Naive thymus-derived CD4-positive, alpha-beta T cell (primary cell): ENCODE data around the gene TBC1D5. TPM values are rescaled to one million over a fixed set of nuclear protein-coding genes. Genes with fewer than 3 reads are reported as not detected.
"Not testable (repeated sequence)": the region's sequence is repeated elsewhere in the genome, so short reads cannot be mapped to it uniquely, and the experiment has no call there.

Source experiments
- ATAC-seq: fragments of 150-1000 bp; cut with Tn5 transposase; 2 replicates; pipeline ENCODE4 v1.10.0; 2021; ENCODE audit warnings: mild to moderate bottlenecking, moderate library complexity
- CTCF ChIA-PET: fragments of 350-600 bp; sonication (Branson Sonifier 250); formaldehyde crosslinking; loops from one replicate; lab custom pipeline; 2021; ENCODE audit warnings: antibody characterized with exemption; lab: Charles Lee
- POLR2A ChIA-PET: fragments of 350-600 bp; sonication (Branson Sonifier 250); formaldehyde crosslinking; loops from one replicate; lab custom pipeline; 2021; ENCODE audit warnings: antibody characterized with exemption, inconsistent platforms; lab: Charles Lee
- DNase-seq, 9 donors: peaks; one replicate each; pipeline versions ENCODE4 v3.0.0 to v3.0.0-alpha.2; 2020 to 2022; ENCODE audit warnings: mixed read lengths in 1 of 9
- H3K27ac ChIP-seq: one replicate; pipeline ENCODE4 v1.7.0; 2013; ENCODE audit warnings: mild to moderate bottlenecking, low read depth, low read length, moderate library complexity
- H3K27me3 ChIP-seq, 2 donors: one replicate each; pipeline ENCODE4 v1.7.0; 2013; ENCODE audit warnings: low read length in 2 of 2, mild to moderate bottlenecking in 2 of 2, moderate library complexity in 2 of 2; ENCODE audit not compliant: control insufficient read depth in 2 of 2, insufficient read depth in 2 of 2
- H3K36me3 ChIP-seq, 3 experiments: 1 replicate in 2 of 3; 2 replicates in 1 of 3; pipeline ENCODE4 v1.7.0; 2013; ENCODE audit warnings: low read length in 3 of 3, mild to moderate bottlenecking in 3 of 3, moderate library complexity in 1 of 3; ENCODE audit not compliant: insufficient read depth in 3 of 3, control insufficient read depth in 2 of 3
- H3K4me1 ChIP-seq, 2 donors: one replicate each; pipeline ENCODE4 v1.7.0; 2013; ENCODE audit warnings: low read length in 2 of 2, mild to moderate bottlenecking in 2 of 2, moderate library complexity in 1 of 2; ENCODE audit not compliant: control insufficient read depth in 2 of 2, insufficient read depth in 2 of 2
- H3K4me3 ChIP-seq: 2 replicates; pipeline ENCODE4 v1.7.0; 2013; ENCODE audit warnings: mild to moderate bottlenecking, low read length
- H3K9me3 ChIP-seq, 3 experiments: 1 replicate in 2 of 3; 2 replicates in 1 of 3; pipeline ENCODE4 v1.7.0; 2013; ENCODE audit warnings: low read length in 3 of 3; ENCODE audit not compliant: control insufficient read depth in 2 of 3
- H3K27ac Mint-ChIP-seq, 9 donors: one replicate each; pipeline ENCODE4 v1.8.0; 2020 to 2022; ENCODE audit warnings: mixed read lengths in 9 of 9, mild to moderate bottlenecking in 8 of 9, moderate library complexity in 5 of 9, inconsistent platforms in 2 of 9
- H3K27me3 Mint-ChIP-seq, 5 donors: one replicate each; pipeline ENCODE4 v1.8.0; 2021 to 2022; ENCODE audit warnings: mixed read lengths in 5 of 5, mild to moderate bottlenecking in 1 of 5
- H3K36me3 Mint-ChIP-seq, 5 donors: one replicate each; pipeline ENCODE4 v1.8.0; 2020 to 2022; ENCODE audit warnings: mixed read lengths in 5 of 5, mild to moderate bottlenecking in 3 of 5, inconsistent platforms in 1 of 5
- H3K4me1 Mint-ChIP-seq, 7 donors: one replicate each; pipeline ENCODE4 v1.8.0; 2020 to 2022; ENCODE audit warnings: mixed read lengths in 7 of 7, mild to moderate bottlenecking in 3 of 7, inconsistent platforms in 1 of 7
- H3K4me3 Mint-ChIP-seq, 10 donors: one replicate each; pipeline ENCODE4 v1.8.0; 2020 to 2022; ENCODE audit warnings: mild to moderate bottlenecking in 10 of 10, mixed read lengths in 10 of 10, moderate library complexity in 6 of 10, inconsistent platforms in 2 of 10
- H3K9me3 Mint-ChIP-seq, 11 donors: one replicate each; pipeline ENCODE4 v1.8.0; 2020 to 2022; ENCODE audit warnings: mixed read lengths in 11 of 11, mild to moderate bottlenecking in 4 of 11, inconsistent platforms in 1 of 11, moderate library complexity in 1 of 11
- intact Hi-C, 2 donors: fragments of 100-400 bp; cut with micrococcal nuclease; formaldehyde crosslinking; loops; one replicate each; pipeline ENCODE4 v1.15.1; 2023
- polyA plus RNA-seq, 2 donors: library from polyadenylated mRNA; unstranded; fragments of 300-500 nt; fragmentation: Illumina TruSeq; gene quantifications; one replicate each; pipeline ENCODE4 v1.2.3, GENCODE V29; 2021
- total RNA-seq, 6 experiments: library from RNA in 5 of 6; stranded (reverse) in 5 of 6; gene quantifications; 1 replicate in 5 of 6; 2 replicates in 1 of 6; pipeline ENCODE4 v1.2.3 and lab custom pipeline; 2021 to 2026

The TBC1D5 gene, protein sequence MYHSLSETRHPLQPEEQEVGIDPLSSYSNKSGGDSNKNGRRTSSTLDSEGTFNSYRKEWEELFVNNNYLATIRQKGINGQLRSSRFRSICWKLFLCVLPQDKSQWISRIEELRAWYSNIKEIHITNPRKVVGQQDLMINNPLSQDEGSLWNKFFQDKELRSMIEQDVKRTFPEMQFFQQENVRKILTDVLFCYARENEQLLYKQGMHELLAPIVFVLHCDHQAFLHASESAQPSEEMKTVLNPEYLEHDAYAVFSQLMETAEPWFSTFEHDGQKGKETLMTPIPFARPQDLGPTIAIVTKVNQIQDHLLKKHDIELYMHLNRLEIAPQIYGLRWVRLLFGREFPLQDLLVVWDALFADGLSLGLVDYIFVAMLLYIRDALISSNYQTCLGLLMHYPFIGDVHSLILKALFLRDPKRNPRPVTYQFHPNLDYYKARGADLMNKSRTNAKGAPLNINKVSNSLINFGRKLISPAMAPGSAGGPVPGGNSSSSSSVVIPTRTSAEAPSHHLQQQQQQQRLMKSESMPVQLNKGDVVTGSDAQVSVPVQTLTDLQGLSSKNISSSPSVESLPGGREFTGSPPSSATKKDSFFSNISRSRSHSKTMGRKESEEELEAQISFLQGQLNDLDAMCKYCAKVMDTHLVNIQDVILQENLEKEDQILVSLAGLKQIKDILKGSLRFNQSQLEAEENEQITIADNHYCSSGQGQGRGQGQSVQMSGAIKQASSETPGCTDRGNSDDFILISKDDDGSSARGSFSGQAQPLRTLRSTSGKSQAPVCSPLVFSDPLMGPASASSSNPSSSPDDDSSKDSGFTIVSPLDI
- total RNA-seq (10 to 100 TPM; 30.5 to 54.0 (median 40.3) TPM), polyA plus RNA-seq (10 to 100 TPM; 30.6 to 31.7 TPM), total RNA-seq (lab: John Stamatoyannopoulos, UW) (78.9 reads per million, percentile 80 among the genes with 10 or more reads in this experiment)

DNA sequence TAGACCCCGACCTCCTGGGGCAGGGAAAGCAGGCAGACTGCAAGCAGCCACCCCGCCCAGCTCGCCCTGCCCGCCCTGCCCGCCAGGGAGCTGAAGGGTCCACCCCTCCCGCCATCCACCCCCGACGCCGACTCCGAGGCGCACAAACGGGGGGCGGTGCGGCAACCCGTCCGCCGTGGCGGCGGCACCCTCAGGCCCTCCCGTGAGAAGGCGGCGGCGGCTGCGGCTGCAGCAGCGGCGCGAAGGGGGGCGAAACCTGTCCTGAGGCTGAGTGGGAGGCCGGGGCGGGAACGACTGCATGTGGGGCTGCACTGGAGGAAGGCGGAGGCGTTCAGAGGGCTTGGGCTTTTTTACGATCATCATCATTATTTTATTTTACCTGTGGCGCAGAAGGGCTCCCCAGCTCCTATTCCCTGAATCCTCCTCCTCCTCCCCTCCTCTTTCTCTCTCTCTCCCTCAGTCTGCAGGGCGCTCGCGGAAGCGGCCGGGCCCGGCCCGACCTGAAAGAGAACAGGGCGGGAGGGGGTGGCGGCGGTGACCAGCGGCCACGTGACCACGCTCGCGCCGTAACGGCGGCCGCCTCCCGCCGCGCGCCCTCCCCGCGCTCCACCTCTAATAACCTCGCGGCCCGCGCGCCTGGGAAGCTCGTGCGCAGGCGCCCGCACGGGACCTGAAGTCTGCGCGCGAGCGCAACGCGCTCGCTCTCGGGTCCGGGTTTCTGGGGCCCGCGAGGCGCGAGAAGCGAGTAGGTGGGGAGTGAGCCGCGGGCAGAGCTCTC lies at the start of gene TBC1D5:
TBC1D5 (minus strand) TSS at position 530 of the 778 bp plus-strand sequence. CDS start 234,061 bp downstream, outside the sequence.
- H3K4me1 Mint-ChIP-seq, result peaks cover 17 to 49% (median 39%) of the 10 kb centered on the region in 7 donors
- Histone ChIP-seq H3K9me3 (no peaks in the 10 kb centered on the region), H3K27me3 (no peaks in the 10 kb centered on the region), H3K4me3 (peak within 1 kb of the TSS; percentile 72), H3K36me3 (peaks cover 0 to 4% (median 0%) of the 10 kb centered on the region in 3 experiments), H3K27ac (peak within 1 kb of the TSS; percentile 71), H3K4me1 (peaks cover 6 to 8% of the 10 kb centered on the region in 2 donors)
- H3K36me3 Mint-ChIP-seq, result peaks cover 0 to 5% (median 0%) of the 10 kb centered on the region in 5 donors
- H3K27me3 Mint-ChIP-seq, result no peaks in the 10 kb centered on the region
- ATAC-seq (peak; percentile 95), DNase-seq (peak; percentile 77 to 91 (median 84))
- ChIA-PET POLR2A (interaction anchor here (0.8 to 1.9 kb wide), 5 partner anchors 9 to 1884 kb away, joined by 3 to 7 read pairs (median 3); no protein-coding TSS in a partner anchor), CTCF (interaction anchor here (0.5 kb wide), 1 partner anchor 906 kb away, joined by 3 read pairs; no protein-coding TSS in a partner anchor)
- peak within 1 kb of the TSS; percentile 74 to 96 (median 88) for H3K27ac Mint-ChIP-seq
- no peaks in the 10 kb centered on the region for H3K9me3 Mint-ChIP-seq
- intact Hi-C loops, result loop anchor here (1.0 to 10.0 kb wide), 10 partner anchors 8 to 1477 kb away; partner anchors contain the start of genes DPH3 (in 2 of the 2), OXNAD1 (in 2 of the 2), RFTN1 (in 1 of the 2) and SATB1 (in 1 of the 2)
- peak within 1 kb of the TSS; percentile 79 to 96 (median 92) for H3K4me3 Mint-ChIP-seq

DNA sequence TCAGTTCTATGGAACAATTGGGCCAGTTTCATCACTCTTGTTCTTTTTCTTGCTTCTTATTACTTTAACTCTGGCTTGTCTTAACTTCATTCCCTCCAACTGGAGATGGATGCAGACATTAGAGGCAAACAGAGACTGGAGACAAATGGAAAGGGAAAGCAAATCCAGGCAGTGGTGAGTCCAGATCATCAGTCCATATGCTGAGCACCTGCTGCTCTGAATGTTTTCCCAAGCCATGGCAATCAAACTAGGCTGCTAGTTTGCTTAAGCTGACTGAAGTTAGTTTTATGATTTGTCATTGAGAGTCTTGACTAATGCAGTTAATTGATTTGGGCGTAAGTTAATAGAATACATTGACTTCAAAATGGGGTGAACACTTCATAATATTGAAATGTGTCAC lies 41.0 kb upstream of the TBC1D5 start:
- Histone ChIP-seq H3K27me3 (no peaks in the 10 kb centered on the region), H3K36me3 (no peaks in the 10 kb centered on the region), H3K9me3 (no peaks in the 10 kb centered on the region), H3K27ac (no peak overlapping the region), H3K4me1 (no peaks in the 10 kb centered on the region), H3K4me3 (no peak overlapping the region)
- Mint-ChIP-seq H3K27ac (no peak overlapping the region), H3K9me3 (peaks cover 0 to 27% (median 5%) of the 10 kb centered on the region in 11 donors), H3K4me1 (peaks cover 7 to 21% (median 9%) of the 10 kb centered on the region in 7 donors), H3K27me3 (no peaks in the 10 kb centered on the region), H3K36me3 (peaks cover 0 to 70% (median 3%) of the 10 kb centered on the region in 5 donors), H3K4me3 (no peak overlapping the region)
- DNase-seq, result no peak
- ChIA-PET CTCF (no interaction called here), POLR2A (no interaction called here)
- ATAC-seq, result no peak
- intact Hi-C loops, result no loop called here

DNA sequence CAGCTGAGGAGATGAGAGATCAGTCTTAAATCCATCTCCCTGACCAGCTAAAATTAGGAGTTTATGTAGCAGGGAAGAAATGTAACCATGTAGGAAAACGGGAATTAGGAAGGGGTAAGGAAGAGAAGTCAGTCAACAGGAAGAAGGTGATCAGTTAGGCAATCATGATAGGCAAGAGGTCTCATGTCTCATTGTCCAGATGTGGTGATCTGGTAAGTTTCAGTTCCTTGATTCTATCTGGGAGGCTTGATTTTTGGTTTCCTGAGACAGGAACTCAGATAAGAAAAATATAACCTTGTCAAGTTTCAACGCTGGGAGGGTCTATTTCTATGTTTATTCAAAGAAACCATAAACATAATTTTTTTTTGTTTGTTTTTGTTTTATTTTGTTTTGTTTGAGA lies 40.3 kb upstream of the TBC1D5 start:
- H3K27me3 ChIP-seq, result no peaks in the 10 kb centered on the region
- Mint-ChIP-seq H3K4me1 (peaks cover 7 to 23% (median 9%) of the 10 kb centered on the region in 7 donors), H3K36me3 (peaks cover 0 to 72% (median 3%) of the 10 kb centered on the region in 5 donors), H3K9me3 (peaks cover 0 to 29% (median 4%) of the 10 kb centered on the region in 11 donors), H3K27me3 (no peaks in the 10 kb centered on the region), H3K4me3 (no peak overlapping the region), H3K27ac (peak overlapping the region in 1 of 9 donors; percentile 14)
- no peaks in the 10 kb centered on the region for H3K36me3 ChIP-seq
- H3K4me3 ChIP-seq, result no peak overlapping the region
- H3K27ac ChIP-seq, result no peak overlapping the region
- DNase-seq (no peak), ATAC-seq (no peak)
- H3K9me3 ChIP-seq, result no peaks in the 10 kb centered on the region
- no peaks in the 10 kb centered on the region for H3K4me1 ChIP-seq
- CTCF ChIA-PET, result no interaction called here
- intact Hi-C loops, result no loop called here
- POLR2A ChIA-PET, result no interaction called here

DNA sequence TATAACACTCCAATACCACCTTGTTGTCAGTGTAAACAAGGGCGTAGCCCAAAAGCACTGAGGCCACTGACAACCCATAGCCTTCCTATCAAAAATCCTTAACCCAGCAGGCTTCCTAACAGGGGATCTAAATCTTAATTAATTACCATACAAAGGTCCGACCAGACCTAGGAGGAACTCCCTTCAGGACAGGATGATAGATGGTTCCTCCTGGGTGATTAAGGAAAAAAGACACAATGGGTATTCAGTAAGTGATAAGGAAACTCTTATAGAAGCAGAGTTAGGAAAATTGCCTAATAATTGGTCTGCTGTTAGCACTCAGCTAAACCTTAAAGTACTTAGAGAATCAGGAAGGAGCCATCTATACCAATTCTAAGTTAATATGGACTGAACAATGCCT lies 37.9 kb upstream of the TBC1D5 start:
- DNase-seq, H3K36me3 ChIP-seq, CTCF ChIA-PET, H3K4me3 Mint-ChIP-seq, H3K27me3 ChIP-seq, H3K27me3 Mint-ChIP-seq, H3K4me1 ChIP-seq, H3K27ac ChIP-seq, POLR2A ChIA-PET, ATAC-seq, H3K4me3 ChIP-seq, intact Hi-C loops, H3K9me3 ChIP-seq: not testable (repeated sequence)
- peaks cover 0 to 26% (median 4%) of the 10 kb centered on the region in 11 donors for H3K9me3 Mint-ChIP-seq
- H3K36me3 Mint-ChIP-seq, result peaks cover 0 to 86% (median 3%) of the 10 kb centered on the region in 5 donors
- peak overlapping the region in 1 of 9 donors; percentile 28 for H3K27ac Mint-ChIP-seq
- peaks cover 8 to 40% (median 15%) of the 10 kb centered on the region in 7 donors for H3K4me1 Mint-ChIP-seq

DNA sequence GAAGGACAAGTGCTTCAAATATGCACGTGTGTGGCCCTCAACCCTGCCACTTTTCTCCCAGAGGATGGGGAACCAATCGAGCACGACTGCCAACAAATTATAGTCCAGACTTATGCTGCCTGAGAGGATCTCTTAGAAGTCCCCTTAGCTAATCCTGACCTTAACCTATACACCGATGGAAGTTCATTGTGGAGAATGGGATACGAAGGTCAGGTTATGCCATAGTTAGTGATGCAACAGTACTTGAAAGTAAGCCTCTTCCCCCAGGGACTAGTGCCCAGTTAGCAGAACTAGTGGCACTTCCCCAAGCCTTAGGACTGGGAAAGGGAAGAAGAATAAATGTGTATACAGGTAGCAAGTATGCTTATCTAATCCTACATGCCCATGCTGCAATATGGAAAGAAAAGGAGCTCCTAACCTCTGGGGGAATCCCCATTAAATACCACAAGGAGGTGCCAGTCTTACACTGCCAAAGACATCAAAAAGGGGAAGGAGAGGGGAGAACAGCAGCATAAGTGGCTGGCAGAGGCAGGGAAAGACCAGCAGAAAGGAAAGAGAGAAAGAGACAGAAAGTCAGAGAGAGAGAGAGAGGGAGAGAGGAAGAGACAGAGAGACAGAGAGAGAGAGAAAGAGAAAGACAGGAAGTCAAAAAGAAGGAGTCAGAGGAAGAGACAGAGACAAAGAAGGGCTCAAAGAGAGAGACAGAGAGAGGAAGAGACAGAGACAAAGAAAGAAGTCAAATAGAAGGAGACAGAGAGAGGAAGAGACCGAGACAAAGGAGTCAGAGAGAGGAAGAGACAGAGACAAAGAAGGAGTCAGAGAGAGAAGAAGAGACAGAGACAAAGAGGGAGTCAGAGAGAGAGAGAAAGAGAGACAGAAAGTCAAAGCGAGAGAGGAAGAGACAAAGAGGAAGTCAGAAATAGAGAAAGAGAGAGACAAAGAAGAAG lies 37.1 kb upstream of the TBC1D5 start:
- H3K4me3 ChIP-seq, H3K9me3 ChIP-seq, DNase-seq, CTCF ChIA-PET, H3K27me3 Mint-ChIP-seq, intact Hi-C loops, H3K27ac ChIP-seq, H3K27me3 ChIP-seq, H3K4me1 ChIP-seq, POLR2A ChIA-PET, H3K36me3 ChIP-seq: not testable (repeated sequence)
- H3K4me3 Mint-ChIP-seq, result peak overlapping the region in 1 of 10 donors; percentile 14
- H3K27ac Mint-ChIP-seq, result peak overlapping the region in 2 of 9 donors; percentile 28 to 57
- peaks cover 0 to 26% (median 4%) of the 10 kb centered on the region in 11 donors for H3K9me3 Mint-ChIP-seq
- H3K4me1 Mint-ChIP-seq, result peaks cover 15 to 48% (median 21%) of the 10 kb centered on the region in 7 donors
- peaks cover 0 to 87% (median 3%) of the 10 kb centered on the region in 5 donors for H3K36me3 Mint-ChIP-seq
- ATAC-seq, result peak; percentile 44
